HepG2 (cell line): ENCODE measurements around the gene BGN.

Experiments used
- CREB1 ChIP-seq, 2 experiments: fragments of 450-650 bp in 1 of 2; IDR thresholded peaks; 2 replicates each; pipeline ENCODE4 v1.6.1; 2016 to 2017; ENCODE audit warnings: control low read depth in 1 of 2, mild to moderate bottlenecking in 1 of 2, missing compliant biosample characterization in 1 of 2, missing genetic modification characterization in 1 of 2
- FIP1L1 ChIP-seq: fragments of 200-400 bp; formaldehyde crosslinking; IDR thresholded peaks from 2 replicates; pipeline ENCODE4 v1.6.1; 2018; ENCODE audit warnings: low read depth, mild to moderate bottlenecking, low read length, moderate library complexity, borderline replicate concordance; ENCODE audit not compliant: insufficient read depth
- MED1 ChIP-seq: sonication (generic); formaldehyde crosslinking; IDR thresholded peaks from 2 replicates; pipeline ENCODE4 v1.4.0; 2020; ENCODE audit warnings: missing genetic modification reagents
- NONO ChIP-seq, 2 experiments: fragments of 450-650 bp in 1 of 2; sonication (generic) in 1 of 2; formaldehyde crosslinking in 1 of 2; IDR thresholded peaks in 1 of 2; conservative IDR thresholded peaks in 1 of 2; 2 replicates each; pipeline versions ENCODE4 v1.6.1 to v1.8.0; 2017 to 2022; ENCODE audit warnings: mild to moderate bottlenecking in 1 of 2, missing genetic modification reagents in 1 of 2, moderate library complexity in 1 of 2
- PLRG1 ChIP-seq: fragments of 450-650 bp; conservative IDR thresholded peaks from 2 replicates; pipeline ENCODE4 v1.6.1; 2016
- ZFP37 ChIP-seq: sonication (generic); formaldehyde crosslinking; IDR thresholded peaks from 2 replicates; pipeline ENCODE4 v1.4.0; 2020; ENCODE audit warnings: missing genetic modification reagents, borderline replicate concordance
- ZNF101 ChIP-seq: sonication (generic); formaldehyde crosslinking; IDR thresholded peaks from 2 replicates; pipeline ENCODE4 v1.4.0; 2020; ENCODE audit warnings: mild to moderate bottlenecking, low read depth, missing genetic modification reagents, borderline replicate concordance
- ZNF335 ChIP-seq: sonication (generic); formaldehyde crosslinking; IDR thresholded peaks from 2 replicates; pipeline ENCODE4 v1.4.0; 2020; ENCODE audit warnings: missing genetic modification reagents
- ZNF788 ChIP-seq: sonication (generic); formaldehyde crosslinking; IDR thresholded peaks from 2 replicates; pipeline ENCODE4 v1.5.0; 2020; ENCODE audit warnings: mild to moderate bottlenecking, missing genetic modification reagents, borderline replicate concordance
- TF ChIP-seq, protein P1 (sequence below): sonication (generic); formaldehyde crosslinking; IDR thresholded peaks from 2 replicates; pipeline ENCODE4 v1.4.0; 2020; ENCODE audit warnings: missing genetic modification reagents
- TF ChIP-seq, protein P2 (sequence below): IDR thresholded peaks from 2 replicates; pipeline ENCODE4 v1.6.1; 2018; ENCODE audit warnings: missing genetic modification reagents
- TF ChIP-seq, protein P3 (sequence below): sonication (generic); formaldehyde crosslinking; IDR thresholded peaks from one replicate; pipeline ENCODE4 v1.5.1; 2020; ENCODE audit warnings: mild to moderate bottlenecking, missing genetic modification reagents; ENCODE audit errors: not compliant biosample characterization
- TF ChIP-seq, protein P4 (sequence below): sonication (generic); formaldehyde crosslinking; IDR thresholded peaks from 2 replicates; pipeline ENCODE4 v1.5.0; 2020; ENCODE audit warnings: mild to moderate bottlenecking, missing genetic modification reagents, moderate library complexity

DNA sequence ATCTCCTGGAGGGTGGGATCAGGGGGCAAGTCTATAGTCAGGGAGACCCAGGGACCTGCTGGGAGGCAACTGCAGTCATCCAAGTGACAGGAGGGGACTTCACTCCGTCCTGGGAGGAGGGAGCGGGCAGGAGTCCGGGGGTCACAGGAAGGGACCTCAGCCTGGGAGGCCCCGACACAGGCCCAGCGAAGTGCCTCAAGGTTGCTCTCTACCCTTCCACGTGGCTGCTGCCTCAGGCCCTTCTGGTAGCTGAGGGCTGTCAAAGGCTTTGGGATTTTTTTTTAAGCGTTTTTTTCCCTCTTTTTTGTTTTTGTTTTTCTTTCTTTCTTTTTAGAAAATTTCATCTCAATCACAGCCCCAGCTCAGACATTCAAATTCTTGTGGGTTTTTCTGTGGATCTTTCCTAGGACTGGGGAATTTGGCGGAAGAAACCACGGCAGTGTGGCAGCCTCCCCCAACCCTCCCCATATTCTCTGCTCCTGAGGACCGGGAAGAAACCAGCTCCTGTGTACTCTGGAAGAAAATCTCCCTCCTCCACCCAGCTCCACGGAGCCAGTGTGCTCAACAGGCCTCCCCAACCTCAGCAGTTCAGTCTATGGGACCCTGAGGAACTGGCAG lies 23.0 kb upstream of the BGN start:
- no peak for TF ChIP-seq ZFP37 (CRISPR knock-in tag)
- no peak for TF ChIP-seq NONO (IDR thresholded peaks at IDR 0.05)
- no peak for TF ChIP-seq NONO (CRISPR knock-in tag; conservative IDR thresholded peaks at IDR 0.05)
- TF ChIP-seq, protein P1, sequence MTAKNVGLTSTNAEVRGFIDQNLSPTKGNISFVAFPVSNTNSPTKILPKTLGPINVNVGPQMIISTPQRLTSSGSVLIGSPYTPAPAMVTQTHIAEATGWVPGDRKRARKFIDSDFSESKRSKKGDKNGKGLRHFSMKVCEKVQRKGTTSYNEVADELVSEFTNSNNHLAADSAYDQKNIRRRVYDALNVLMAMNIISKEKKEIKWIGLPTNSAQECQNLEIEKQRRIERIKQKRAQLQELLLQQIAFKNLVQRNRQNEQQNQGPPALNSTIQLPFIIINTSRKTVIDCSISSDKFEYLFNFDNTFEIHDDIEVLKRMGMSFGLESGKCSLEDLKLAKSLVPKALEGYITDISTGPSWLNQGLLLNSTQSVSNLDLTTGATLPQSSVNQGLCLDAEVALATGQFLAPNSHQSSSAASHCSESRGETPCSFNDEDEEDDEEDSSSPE (CRISPR knock-in tag): no peak
- no peak for TF ChIP-seq FIP1L1
- TF ChIP-seq ZNF101 (CRISPR knock-in tag): no peak
- no peak for TF ChIP-seq ZNF335 (CRISPR knock-in tag)
- TF ChIP-seq ZNF788: no peak
- TF ChIP-seq, protein P2, sequence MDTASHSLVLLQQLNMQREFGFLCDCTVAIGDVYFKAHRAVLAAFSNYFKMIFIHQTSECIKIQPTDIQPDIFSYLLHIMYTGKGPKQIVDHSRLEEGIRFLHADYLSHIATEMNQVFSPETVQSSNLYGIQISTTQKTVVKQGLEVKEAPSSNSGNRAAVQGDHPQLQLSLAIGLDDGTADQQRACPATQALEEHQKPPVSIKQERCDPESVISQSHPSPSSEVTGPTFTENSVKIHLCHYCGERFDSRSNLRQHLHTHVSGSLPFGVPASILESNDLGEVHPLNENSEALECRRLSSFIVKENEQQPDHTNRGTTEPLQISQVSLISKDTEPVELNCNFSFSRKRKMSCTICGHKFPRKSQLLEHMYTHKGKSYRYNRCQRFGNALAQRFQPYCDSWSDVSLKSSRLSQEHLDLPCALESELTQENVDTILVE (CRISPR knock-in tag): no peak
- TF ChIP-seq, protein P3, sequence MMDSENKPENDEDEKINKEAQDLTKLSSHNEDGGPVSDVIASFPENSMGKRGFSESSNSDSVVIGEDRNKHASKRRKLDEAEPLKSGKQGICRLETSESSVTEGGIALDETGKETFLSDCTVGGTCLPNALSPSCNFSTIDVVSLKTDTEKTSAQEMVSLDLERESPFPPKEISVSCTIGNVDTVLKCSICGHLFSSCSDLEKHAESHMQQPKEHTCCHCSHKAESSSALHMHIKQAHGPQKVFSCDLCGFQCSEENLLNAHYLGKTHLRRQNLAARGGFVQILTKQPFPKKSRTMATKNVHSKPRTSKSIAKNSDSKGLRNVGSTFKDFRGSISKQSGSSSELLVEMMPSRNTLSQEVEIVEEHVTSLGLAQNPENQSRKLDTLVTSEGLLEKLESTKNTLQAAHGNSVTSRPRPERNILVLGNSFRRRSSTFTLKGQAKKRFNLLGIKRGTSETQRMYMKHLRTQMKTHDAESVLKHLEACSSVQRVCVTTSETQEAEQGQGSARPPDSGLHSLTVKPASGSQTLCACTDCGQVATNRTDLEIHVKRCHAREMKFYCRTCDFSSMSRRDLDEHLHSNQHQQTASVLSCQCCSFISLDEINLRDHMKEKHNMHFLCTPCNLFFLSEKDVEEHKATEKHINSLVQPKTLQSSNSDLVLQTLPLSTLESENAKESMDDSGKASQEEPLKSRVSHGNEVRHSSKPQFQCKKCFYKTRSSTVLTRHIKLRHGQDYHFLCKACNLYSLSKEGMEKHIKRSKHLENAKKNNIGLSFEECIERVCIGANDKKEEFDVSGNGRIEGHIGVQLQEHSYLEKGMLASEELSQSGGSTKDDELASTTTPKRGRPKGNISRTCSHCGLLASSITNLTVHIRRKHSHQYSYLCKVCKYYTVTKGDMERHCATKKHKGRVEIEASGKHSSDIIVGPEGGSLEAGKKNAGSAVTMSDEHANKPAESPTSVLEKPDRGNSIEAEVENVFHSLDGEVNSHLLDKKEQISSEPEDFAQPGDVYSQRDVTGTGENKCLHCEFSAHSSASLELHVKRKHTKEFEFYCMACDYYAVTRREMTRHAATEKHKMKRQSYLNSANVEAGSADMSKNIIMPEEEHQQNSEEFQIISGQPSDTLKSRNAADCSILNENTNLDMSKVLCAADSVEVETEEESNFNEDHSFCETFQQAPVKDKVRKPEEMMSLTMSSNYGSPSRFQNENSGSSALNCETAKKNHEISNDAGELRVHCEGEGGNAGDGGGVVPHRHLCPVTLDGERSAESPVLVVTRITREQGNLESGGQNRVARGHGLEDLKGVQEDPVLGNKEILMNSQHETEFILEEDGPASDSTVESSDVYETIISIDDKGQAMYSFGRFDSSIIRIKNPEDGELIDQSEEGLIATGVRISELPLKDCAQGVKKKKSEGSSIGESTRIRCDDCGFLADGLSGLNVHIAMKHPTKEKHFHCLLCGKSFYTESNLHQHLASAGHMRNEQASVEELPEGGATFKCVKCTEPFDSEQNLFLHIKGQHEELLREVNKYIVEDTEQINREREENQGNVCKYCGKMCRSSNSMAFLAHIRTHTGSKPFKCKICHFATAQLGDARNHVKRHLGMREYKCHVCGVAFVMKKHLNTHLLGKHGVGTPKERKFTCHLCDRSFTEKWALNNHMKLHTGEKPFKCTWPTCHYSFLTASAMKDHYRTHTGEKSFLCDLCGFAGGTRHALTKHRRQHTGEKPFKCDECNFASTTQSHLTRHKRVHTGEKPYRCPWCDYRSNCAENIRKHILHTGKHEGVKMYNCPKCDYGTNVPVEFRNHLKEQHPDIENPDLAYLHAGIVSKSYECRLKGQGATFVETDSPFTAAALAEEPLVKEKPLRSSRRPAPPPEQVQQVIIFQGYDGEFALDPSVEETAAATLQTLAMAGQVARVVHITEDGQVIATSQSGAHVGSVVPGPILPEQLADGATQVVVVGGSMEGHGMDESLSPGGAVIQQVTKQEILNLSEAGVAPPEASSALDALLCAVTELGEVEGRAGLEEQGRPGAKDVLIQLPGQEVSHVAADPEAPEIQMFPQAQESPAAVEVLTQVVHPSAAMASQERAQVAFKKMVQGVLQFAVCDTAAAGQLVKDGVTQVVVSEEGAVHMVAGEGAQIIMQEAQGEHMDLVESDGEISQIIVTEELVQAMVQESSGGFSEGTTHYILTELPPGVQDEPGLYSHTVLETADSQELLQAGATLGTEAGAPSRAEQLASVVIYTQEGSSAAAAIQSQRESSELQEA (CRISPR knock-in tag): no peak
- TF ChIP-seq MED1: no peak
- TF ChIP-seq, protein P4, sequence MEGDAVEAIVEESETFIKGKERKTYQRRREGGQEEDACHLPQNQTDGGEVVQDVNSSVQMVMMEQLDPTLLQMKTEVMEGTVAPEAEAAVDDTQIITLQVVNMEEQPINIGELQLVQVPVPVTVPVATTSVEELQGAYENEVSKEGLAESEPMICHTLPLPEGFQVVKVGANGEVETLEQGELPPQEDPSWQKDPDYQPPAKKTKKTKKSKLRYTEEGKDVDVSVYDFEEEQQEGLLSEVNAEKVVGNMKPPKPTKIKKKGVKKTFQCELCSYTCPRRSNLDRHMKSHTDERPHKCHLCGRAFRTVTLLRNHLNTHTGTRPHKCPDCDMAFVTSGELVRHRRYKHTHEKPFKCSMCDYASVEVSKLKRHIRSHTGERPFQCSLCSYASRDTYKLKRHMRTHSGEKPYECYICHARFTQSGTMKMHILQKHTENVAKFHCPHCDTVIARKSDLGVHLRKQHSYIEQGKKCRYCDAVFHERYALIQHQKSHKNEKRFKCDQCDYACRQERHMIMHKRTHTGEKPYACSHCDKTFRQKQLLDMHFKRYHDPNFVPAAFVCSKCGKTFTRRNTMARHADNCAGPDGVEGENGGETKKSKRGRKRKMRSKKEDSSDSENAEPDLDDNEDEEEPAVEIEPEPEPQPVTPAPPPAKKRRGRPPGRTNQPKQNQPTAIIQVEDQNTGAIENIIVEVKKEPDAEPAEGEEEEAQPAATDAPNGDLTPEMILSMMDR: no peak
- no peak for TF ChIP-seq PLRG1
- no peak for TF ChIP-seq CREB1 (IDR thresholded peaks at IDR 0.05)
- no peak for TF ChIP-seq CREB1 (CRISPR knock-in tag; IDR thresholded peaks at IDR 0.05)
